GM06990 (cell line): Measurements from ENCODE around the gene GPI.

ENCODE experiments used
- DNase-seq: peaks from one replicate; pipeline ENCODE4 v3.0.0-alpha.2; 2011; ENCODE audit not compliant: insufficient read length; ENCODE audit errors: extremely low read depth
- H3K27me3 ChIP-seq: replicated peaks from 2 replicates; pipeline ENCODE4 v1.6.0; 2011; ENCODE audit warnings: low read length; ENCODE audit not compliant: control insufficient read depth, insufficient read depth
- H3K36me3 ChIP-seq: 2 replicates; pipeline ENCODE4 v1.5.1; 2011; ENCODE audit warnings: low read length; ENCODE audit not compliant: control insufficient read depth, insufficient read depth
- H3K4me3 ChIP-seq: replicated peaks from 2 replicates; pipeline ENCODE4 v1.5.1; 2011; ENCODE audit warnings: low read depth, mild to moderate bottlenecking, control low read depth, low read length
- TF ChIP-seq, protein P1 (sequence below): IDR thresholded peaks from 2 replicates; pipeline ENCODE4 v1.5.1; 2011; ENCODE audit warnings: low read length, control low read depth, mild to moderate bottlenecking, inconsistent platforms; ENCODE audit not compliant: insufficient read depth, poor library complexity, severe bottlenecking

Gene GPI

DNA sequence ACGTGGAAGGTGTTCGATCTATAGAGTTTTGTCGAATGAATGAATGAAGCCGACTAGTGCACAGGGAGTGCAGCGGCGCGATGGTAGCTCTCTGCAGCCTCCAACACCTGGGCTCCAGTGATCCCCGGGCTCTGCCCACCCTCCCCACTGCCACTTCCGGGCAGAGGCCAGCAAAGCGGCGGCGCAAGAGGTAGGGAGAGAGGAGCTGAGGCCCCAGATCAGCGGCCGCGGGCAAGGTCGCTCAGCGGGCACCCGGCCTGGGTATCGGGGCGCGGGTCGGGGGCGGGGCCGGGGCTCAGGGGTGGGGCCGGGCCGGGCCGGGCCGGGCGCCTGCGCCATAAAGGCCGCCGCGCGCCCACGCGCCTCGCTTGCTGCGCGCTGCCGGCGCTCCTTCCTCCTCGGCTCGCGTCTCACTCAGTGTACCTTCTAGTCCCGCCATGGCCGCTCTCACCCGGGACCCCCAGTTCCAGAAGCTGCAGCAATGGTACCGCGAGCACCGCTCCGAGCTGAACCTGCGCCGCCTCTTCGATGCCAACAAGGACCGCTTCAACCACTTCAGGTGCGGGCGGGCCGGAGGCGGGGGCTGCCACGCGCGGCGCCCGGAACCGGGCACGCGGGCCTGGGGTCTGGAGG, at the start of gene GPI:
GPI (plus strand) TSS at position 367 of the 633 bp plus-strand sequence; CDS start at position 438, 71 bp downstream.
- Histone ChIP-seq H3K36me3 (peaks cover 7% of the 10 kb centered on the region), H3K27me3 (no peaks in the 10 kb centered on the region), H3K4me3 (peak within 1 kb of the TSS; percentile 91)
- peak; percentile 77 for DNase-seq
- TF ChIP-seq, protein P1, sequence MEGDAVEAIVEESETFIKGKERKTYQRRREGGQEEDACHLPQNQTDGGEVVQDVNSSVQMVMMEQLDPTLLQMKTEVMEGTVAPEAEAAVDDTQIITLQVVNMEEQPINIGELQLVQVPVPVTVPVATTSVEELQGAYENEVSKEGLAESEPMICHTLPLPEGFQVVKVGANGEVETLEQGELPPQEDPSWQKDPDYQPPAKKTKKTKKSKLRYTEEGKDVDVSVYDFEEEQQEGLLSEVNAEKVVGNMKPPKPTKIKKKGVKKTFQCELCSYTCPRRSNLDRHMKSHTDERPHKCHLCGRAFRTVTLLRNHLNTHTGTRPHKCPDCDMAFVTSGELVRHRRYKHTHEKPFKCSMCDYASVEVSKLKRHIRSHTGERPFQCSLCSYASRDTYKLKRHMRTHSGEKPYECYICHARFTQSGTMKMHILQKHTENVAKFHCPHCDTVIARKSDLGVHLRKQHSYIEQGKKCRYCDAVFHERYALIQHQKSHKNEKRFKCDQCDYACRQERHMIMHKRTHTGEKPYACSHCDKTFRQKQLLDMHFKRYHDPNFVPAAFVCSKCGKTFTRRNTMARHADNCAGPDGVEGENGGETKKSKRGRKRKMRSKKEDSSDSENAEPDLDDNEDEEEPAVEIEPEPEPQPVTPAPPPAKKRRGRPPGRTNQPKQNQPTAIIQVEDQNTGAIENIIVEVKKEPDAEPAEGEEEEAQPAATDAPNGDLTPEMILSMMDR, result no peak

DNA sequence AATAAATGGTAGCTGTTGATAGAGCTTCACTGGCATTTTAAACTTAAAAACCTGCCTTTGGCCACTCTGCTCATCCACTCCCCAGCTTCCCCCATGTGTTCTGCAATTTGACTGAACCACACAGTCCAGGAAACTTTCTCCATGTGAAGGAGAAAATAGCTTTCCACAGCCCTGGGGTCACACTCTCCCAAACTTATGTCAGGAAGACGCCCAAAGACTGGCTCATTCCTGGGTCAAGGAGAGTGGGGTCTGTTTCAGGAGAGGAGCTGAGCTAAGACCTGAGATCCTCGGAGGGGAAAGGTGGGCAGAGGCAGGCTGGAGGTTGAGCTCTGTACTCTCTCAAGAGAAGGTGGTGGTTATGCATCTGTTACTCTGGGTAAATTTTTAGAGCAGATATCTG, 48.7 kb upstream of the GPI start:
- H3K27me3 ChIP-seq, result no peaks in the 10 kb centered on the region
- H3K36me3 ChIP-seq, result peaks cover 3% of the 10 kb centered on the region
- TF ChIP-seq, protein P1, result no peak
- H3K4me3 ChIP-seq, result no peak overlapping the region
- DNase-seq, result no peak

DNA sequence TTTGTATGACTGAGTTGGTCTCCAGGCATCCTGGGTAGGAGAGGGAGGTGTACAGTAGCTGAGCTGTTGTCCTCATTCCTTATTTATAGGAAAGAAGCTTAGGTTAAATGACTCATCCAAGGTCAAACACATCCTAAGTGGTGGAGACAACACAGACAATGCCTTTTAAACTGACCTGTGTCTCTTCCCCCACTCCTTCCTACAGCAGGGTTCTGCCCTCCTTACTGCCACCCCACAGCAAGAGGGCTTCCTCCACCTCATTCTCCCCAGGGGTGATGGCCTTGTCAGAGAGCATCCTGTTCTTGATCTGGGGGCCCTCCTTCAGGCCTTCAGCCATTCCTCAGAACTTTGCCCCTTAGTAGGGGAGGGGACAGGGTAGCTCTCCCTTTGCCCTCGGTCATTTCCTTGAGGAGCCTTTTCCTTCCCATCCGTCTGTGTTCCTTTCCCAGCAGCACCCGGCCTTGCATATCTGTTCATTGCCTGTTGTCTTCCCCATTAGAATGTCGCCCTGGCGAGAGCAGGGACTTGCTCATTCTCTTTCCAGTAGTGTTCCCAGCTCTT, 48.2 kb upstream of the GPI start:
- peaks cover 3% of the 10 kb centered on the region for H3K36me3 ChIP-seq
- DNase-seq, result no peak
- H3K4me3 ChIP-seq, result no peak overlapping the region
- H3K27me3 ChIP-seq, result no peaks in the 10 kb centered on the region
- TF ChIP-seq, protein P1, result no peak

DNA sequence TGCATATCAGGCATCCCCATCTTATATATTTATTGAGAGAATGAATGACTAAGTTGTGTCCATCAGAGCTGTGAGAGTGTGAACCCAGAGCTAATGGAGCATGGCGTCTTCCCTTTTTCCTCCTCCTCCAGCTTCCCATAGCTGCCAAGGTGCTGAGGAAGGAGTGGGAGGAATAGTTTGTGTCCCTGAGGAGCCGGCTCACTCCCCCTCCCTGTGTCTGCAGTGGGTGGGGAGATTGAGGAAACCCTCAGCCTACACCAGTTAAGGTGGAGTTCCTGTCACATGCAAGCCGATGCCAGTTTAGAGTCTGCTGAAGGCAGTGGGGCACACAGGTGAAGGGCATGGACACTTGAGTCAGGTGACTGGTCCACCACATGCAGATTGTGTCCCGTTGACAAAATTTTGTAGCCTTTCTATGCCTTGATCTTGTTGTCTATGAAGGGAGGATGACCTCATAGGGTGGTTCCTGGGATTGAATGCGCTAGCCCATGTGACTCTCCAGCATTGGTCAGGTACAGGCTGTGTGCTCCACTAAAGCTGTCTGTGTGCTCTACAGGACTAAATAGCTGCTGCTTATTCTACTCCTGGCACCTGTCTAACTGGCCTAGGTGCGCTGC, 47.6 kb upstream of the GPI start:
- Histone ChIP-seq H3K4me3 (no peak overlapping the region), H3K27me3 (no peaks in the 10 kb centered on the region), H3K36me3 (peaks cover 3% of the 10 kb centered on the region)
- TF ChIP-seq, protein P1, result no peak
- DNase-seq, result no peak

DNA sequence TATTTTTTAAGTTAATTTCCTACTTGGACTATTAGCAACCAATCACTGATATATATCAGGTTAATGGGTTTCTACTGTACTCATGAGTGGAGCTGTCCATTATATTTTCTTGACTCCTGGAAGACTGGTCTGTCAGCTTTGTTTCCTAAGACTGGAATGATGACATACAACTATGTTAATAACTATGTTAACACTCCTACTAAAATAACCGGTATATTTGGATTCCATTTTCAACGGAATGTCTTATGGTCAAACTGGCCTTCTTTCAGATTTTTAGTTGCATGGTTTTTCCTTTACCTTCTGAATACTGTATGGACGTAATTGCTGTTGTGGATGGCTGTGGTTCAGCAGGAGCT, 45.8 kb upstream of the GPI start:
- peaks cover 8% of the 10 kb centered on the region for H3K36me3 ChIP-seq
- TF ChIP-seq, protein P1, result no peak
- DNase-seq, result no peak
- H3K4me3 ChIP-seq, result no peak overlapping the region
- no peaks in the 10 kb centered on the region for H3K27me3 ChIP-seq
